WERI-Rb-1 (cell line): ENCODE results near the gene GLRX5.

Experiments
- DNase-seq: peaks from one replicate; pipeline ENCODE4 v3.0.0-alpha.2; 2020
- H3K27ac ChIP-seq: fragments of 250-450 bp; sonication (Bioruptor Pico); 2 replicates; pipeline ENCODE4 v1.5.1; 2020; ENCODE audit warnings: mild to moderate bottlenecking, moderate library complexity
- H3K27me3 ChIP-seq: fragments of 250-450 bp; sonication (Bioruptor Pico); 2 replicates; pipeline ENCODE4 v1.5.1; 2021; ENCODE audit warnings: mild to moderate bottlenecking, low read depth, moderate library complexity; ENCODE audit not compliant: insufficient read depth, severe bottlenecking
- H3K36me3 ChIP-seq: fragments of 250-450 bp; sonication (Bioruptor Pico); 2 replicates; pipeline ENCODE4 v1.5.1; 2020; ENCODE audit warnings: mild to moderate bottlenecking, moderate library complexity
- H3K4me3 ChIP-seq: 2 replicates; pipeline ENCODE4 v1.5.1; 2011; ENCODE audit warnings: low read depth, mild to moderate bottlenecking, control low read depth, low read length
- H3K9me3 ChIP-seq: fragments of 250-450 bp; sonication (Bioruptor Pico); 2 replicates; pipeline ENCODE4 v1.5.1; 2021; ENCODE audit warnings: mild to moderate bottlenecking, moderate library complexity; ENCODE audit not compliant: severe bottlenecking
- CTCF ChIP-seq: IDR thresholded peaks from 2 replicates; pipeline ENCODE4 v1.5.1; 2011; ENCODE audit warnings: low read depth, mild to moderate bottlenecking, control low read depth, inconsistent platforms, low read length

Gene GLRX5

GRCh38 chr14:95534299-95535225 lies at the start of gene GLRX5:
TSS of gene GLRX5 (plus strand) at chr14:95535050. CDS start at chr14:95535090, 40 bp downstream.
- DNase-seq, result peak; percentile 99
- no peaks in the 10 kb centered on the region for H3K27me3 ChIP-seq
- H3K27ac ChIP-seq, result peak within 1 kb of the TSS; percentile 93
- H3K36me3 ChIP-seq, result peaks cover 26% of the 10 kb centered on the region
- H3K9me3 ChIP-seq, result no peaks in the 10 kb centered on the region
- peak within 1 kb of the TSS; percentile 57 for H3K4me3 ChIP-seq
- TF ChIP-seq CTCF, result no peak

DNA sequence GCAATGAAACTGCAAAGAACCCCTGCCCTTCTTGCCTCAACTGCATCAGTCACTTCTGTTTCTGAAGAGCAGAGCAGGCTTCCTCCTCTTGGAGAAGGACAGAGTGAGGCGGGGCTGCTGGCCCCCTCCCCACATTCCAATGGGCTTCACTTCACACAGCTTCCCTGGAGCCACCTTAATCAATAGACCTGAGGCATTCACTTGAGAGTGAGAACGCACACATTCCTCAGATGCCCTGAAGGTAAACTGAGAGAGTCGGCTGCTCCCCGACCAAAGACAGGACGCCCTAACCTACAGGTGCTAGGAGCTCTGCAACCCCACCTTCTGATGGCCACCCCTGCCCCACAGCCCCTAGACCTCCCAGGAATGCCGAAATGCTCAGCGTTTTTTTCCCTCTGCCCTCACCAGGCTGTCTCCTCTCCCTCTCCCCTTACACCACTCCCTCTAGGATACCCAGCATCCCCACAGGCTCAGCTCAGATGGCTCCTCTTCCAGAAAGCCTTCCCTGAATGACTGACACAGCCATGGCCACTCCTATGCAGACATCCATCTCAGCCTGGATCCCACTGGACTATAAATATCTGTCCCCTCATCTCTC lies 49.5 kb upstream of the GLRX5 start:
- H3K27me3 ChIP-seq, result no peaks in the 10 kb centered on the region
- no peak overlapping the region for H3K27ac ChIP-seq
- H3K36me3 ChIP-seq, result no peaks in the 10 kb centered on the region
- no peak overlapping the region for H3K4me3 ChIP-seq
- no peak for DNase-seq
- no peak for TF ChIP-seq CTCF
- no peaks in the 10 kb centered on the region for H3K9me3 ChIP-seq

DNA sequence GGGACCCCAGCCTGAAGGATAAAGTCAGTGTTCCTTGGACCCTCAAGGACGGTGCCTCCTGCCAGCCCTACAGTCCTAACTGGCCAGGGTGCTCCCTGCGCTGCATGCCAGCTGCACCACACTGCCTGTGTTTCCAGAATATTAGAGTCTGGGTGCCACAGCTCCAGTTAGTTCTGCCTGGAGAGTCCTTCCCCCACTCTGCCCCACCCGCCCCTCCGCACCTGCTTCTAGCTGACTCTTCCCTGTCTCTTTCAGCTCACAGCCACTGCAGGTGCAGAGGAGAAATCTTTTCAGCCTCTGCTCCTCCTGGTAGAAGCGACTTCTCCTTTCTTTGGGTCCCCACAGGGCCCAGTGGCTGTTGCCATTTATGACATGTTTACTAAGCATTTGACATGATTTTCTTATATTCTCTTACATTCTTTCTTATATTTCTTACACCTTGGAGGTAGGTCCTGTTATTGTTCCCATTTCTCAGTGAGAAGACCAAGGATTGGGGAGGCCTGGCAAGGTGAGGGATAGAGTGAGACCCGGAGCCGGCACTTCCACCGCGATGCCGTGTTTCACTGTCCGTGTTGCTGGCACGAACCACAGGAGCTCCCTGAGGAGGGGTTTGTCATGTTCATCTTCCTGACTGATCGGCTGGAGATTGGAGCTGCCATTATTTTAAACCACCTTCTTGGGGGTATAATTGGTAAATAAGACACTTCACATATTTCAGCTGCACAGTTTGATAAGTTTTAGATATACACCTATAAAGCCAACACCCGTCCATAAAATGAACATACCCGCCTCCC lies 47.8 kb upstream of the GLRX5 start:
- Histone ChIP-seq H3K36me3 (no peaks in the 10 kb centered on the region), H3K9me3 (peaks cover 3% of the 10 kb centered on the region), H3K27ac (no peak overlapping the region), H3K4me3 (no peak overlapping the region), H3K27me3 (no peaks in the 10 kb centered on the region)
- TF ChIP-seq CTCF, result no peak
- DNase-seq, result no peak

DNA sequence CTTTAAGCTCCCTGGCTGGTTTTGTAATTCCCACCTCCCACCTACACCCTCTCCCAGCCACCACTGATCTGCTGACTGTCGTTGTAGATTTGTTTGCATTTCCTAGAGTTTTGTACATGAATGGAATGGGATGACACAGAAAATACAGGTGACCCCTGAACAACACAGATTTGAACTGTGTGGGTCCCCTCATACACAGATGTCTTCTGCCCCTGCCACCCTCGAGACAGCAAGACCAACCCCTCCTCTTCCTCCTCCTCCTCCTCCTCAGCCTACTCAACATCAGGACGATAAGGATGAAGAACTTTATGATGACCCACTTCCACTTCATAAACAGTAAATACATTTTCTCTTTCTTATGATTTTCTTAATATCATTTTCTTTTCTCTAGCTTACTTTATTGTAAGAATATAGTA lies 47.2 kb upstream of the GLRX5 start:
- H3K9me3 ChIP-seq, result peaks cover 7% of the 10 kb centered on the region
- H3K36me3 ChIP-seq, result no peaks in the 10 kb centered on the region
- DNase-seq, result no peak
- no peak overlapping the region for H3K4me3 ChIP-seq
- TF ChIP-seq CTCF, result no peak
- no peaks in the 10 kb centered on the region for H3K27me3 ChIP-seq
- no peak overlapping the region for H3K27ac ChIP-seq

DNA sequence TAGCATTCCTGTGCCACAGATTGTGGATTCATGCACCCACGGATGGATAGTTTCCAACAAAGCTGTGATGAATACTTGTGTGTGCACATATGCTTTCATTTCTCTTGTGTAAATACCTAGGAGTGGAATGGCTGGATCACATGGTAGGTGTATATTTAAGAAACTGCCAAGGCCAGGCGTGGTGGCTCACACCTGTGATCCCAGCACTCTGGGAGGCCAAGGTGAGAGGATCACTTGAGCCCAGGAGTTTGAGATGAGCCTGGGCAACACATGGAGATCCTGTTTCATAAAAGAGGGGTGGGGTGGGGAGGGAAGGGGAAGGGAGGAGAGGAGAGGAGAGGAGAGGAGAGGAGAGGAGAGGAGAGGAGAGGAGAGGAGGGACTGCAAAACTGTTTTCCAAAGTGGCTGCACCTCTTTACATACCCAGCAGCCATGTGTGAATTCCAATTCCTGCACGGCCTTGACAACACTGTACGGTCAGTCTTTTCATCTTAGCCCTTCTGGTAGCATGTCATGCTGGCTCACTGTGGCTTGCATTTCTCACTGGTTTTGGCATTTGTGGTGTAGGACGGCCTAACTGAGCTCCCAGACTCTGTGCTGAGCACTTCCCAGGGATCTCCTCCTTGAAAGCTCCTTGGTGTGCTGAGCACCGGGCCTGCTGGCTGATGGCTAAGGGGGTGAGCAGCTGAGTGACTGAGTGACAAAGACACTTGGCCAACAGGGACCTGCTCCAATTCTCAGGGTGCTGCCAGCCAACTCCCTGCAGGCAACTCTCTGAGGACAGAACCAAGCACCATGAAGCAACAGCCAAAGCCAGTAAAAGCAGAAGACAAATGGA lies 46.3 kb upstream of the GLRX5 start:
- H3K4me3 ChIP-seq, result no peak overlapping the region
- peaks cover 7% of the 10 kb centered on the region for H3K9me3 ChIP-seq
- no peak overlapping the region for H3K27ac ChIP-seq
- no peaks in the 10 kb centered on the region for H3K27me3 ChIP-seq
- no peaks in the 10 kb centered on the region for H3K36me3 ChIP-seq
- no peak for DNase-seq
- TF ChIP-seq CTCF, result no peak
